SH-SY5Y (cell line): Measurements from ENCODE around the gene TRIM15.

Experiments used
- GATA2 ChIP-seq: IDR thresholded peaks from 2 replicates; pipeline ENCODE4 v1.6.1; 2011; ENCODE audit warnings: mild to moderate bottlenecking, low read depth, low read length
- GATA3 ChIP-seq: IDR thresholded peaks from 2 replicates; pipeline ENCODE4 v1.6.1; 2011; ENCODE audit warnings: low read depth, mild to moderate bottlenecking, low read length, moderate library complexity

Gene TRIM15

GRCh38 chr6:30135757-30136156 lies 27.6 kb upstream of the TRIM15 start, which contains the start of gene TRIM40:
Gene TRIM40 (plus strand): TSS chr6:30136140. CDS start chr6:30137037, 897 bp downstream.
- TF ChIP-seq GATA3: no peak
- no peak for TF ChIP-seq GATA2

GRCh38 chr6:30136570-30137286 lies 26.6 kb upstream of the TRIM15 start:
- TF ChIP-seq GATA2 (no peak), GATA3 (no peak)

GRCh38 chr6:30142665-30143064 lies 20.7 kb upstream of the TRIM15 start:
- no peak for TF ChIP-seq GATA3
- no peak for TF ChIP-seq GATA2

- 0 out of 2 replicates have a peak, but pooled peaks have one; percentile 10 for TF ChIP-seq GATA2
- no peak for TF ChIP-seq GATA3
Measured at GRCh38 chr6:30143780-30144179, 19.6 kb upstream of the TRIM15 start.

- TF ChIP-seq GATA3 (no peak), GATA2 (no peak)
Measured at GRCh38 chr6:30144811-30145210, 18.5 kb upstream of the TRIM15 start.

GRCh38 chr6:30145818-30146217 lies 17.5 kb upstream of the TRIM15 start:
- TF ChIP-seq GATA3: no peak

- TF ChIP-seq GATA3 (no peak), GATA2 (no peak)
Measured at GRCh38 chr6:30147096-30147495, 16.2 kb upstream of the TRIM15 start.

GRCh38 chr6:30149234-30149633 lies 14.1 kb upstream of the TRIM15 start:
- no peak for TF ChIP-seq GATA3
- no peak for TF ChIP-seq GATA2

GRCh38 chr6:30149858-30150550 lies 13.3 kb upstream of the TRIM15 start:
- TF ChIP-seq GATA3: no peak
- TF ChIP-seq GATA2: no peak

- no peak for TF ChIP-seq GATA3
- no peak for TF ChIP-seq GATA2
Measured at GRCh38 chr6:30150671-30151395, 12.5 kb upstream of the TRIM15 start.

- TF ChIP-seq GATA2: no peak
- TF ChIP-seq GATA3: no peak
Measured at GRCh38 chr6:30151580-30151979, 11.8 kb upstream of the TRIM15 start.

- TF ChIP-seq GATA2: no peak
- TF ChIP-seq GATA3: no peak
Measured at GRCh38 chr6:30152016-30152673, 11.2 kb upstream of the TRIM15 start.

- TF ChIP-seq GATA2 (no peak), GATA3 (no peak)
Measured at GRCh38 chr6:30152910-30153610, 10.3 kb upstream of the TRIM15 start.
